T-helper 1 cell treated with Interleukin-12 subunit alpha and Interleukin-12 subunit beta and Interleukin-4 antibody, amounts not matched to agents 30 μg/mL and 1 μg/mL, for 36 hours (primary cell): ENCODE measurements around the gene THSD4.

Source experiments
- H3K27ac Mint-ChIP-seq: one replicate; pipeline ENCODE4 v1.8.0; 2021; ENCODE audit warnings: mild to moderate bottlenecking, mixed read lengths
- H3K27me3 Mint-ChIP-seq: one replicate; pipeline ENCODE4 v1.8.0; 2021; ENCODE audit warnings: low read depth, mixed read lengths
- H3K36me3 Mint-ChIP-seq: one replicate; pipeline ENCODE4 v1.8.0; 2021; ENCODE audit warnings: low read depth, mixed read lengths
- H3K4me1 Mint-ChIP-seq: one replicate; pipeline ENCODE4 v1.8.0; 2021; ENCODE audit warnings: low read depth, mixed read lengths
- H3K4me3 Mint-ChIP-seq: one replicate; pipeline ENCODE4 v1.8.0; 2021; ENCODE audit warnings: mild to moderate bottlenecking, moderate library complexity, mixed read lengths
- H3K9me3 Mint-ChIP-seq: one replicate; pipeline ENCODE4 v1.8.0; 2021; ENCODE audit warnings: mixed read lengths

Gene THSD4

GRCh38 chr15:71678605-71679004, 563.3 kb downstream of the THSD4 start:
- H3K27ac Mint-ChIP-seq: no peak overlapping the region
- peaks cover 26% of the 10 kb centered on the region for H3K4me1 Mint-ChIP-seq

GRCh38 chr15:71679223-71679792, 564.0 kb downstream of the THSD4 start:
- H3K4me3 Mint-ChIP-seq: no peak overlapping the region
- H3K27me3 Mint-ChIP-seq: peaks cover 10% of the 10 kb centered on the region
- no peak overlapping the region for H3K27ac Mint-ChIP-seq
- peaks cover 26% of the 10 kb centered on the region for H3K4me1 Mint-ChIP-seq
- no peaks in the 10 kb centered on the region for H3K36me3 Mint-ChIP-seq
- H3K9me3 Mint-ChIP-seq: no peaks in the 10 kb centered on the region

More at GRCh38 chr15:71678605-71679004, 563.3 kb downstream of the THSD4 start:
- H3K27me3 Mint-ChIP-seq: peaks cover 15% of the 10 kb centered on the region
- H3K36me3 Mint-ChIP-seq: no peaks in the 10 kb centered on the region
- no peaks in the 10 kb centered on the region for H3K9me3 Mint-ChIP-seq
- H3K4me3 Mint-ChIP-seq: no peak overlapping the region

DNA sequence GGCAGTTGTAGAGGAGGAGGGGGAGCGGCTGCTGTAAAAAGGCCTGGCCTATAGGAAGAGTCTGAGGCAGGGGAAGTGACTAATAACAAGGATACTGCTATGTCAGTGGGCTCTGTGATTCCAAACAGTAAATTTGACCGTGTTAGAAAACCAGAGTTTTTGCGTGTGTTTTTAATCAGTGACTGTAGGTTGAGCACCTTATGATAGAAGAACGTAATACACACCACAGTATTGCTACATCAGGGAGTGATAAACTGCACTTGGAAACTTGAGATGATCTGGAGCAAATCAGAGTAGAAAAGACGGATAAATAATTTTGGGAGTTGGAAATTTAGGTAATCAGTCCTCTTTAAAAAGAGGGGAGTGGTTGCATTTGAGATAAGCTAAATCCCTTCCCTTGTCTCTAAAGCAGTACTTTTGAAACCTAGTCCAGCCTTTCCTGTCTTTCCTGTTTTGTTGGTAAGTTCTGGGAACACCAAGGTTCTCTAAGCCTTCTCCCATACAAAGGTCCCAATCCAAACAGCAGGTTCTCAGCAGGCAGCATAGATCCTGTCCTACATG, 564.6 kb downstream of the THSD4 start:
- Mint-ChIP-seq H3K4me3 (no peak overlapping the region), H3K27ac (no peak overlapping the region), H3K9me3 (no peaks in the 10 kb centered on the region), H3K36me3 (no peaks in the 10 kb centered on the region), H3K4me1 (peaks cover 26% of the 10 kb centered on the region), H3K27me3 (peaks cover 9% of the 10 kb centered on the region)

GRCh38 chr15:71682001-71682400, 566.7 kb downstream of the THSD4 start:
- Mint-ChIP-seq H3K36me3 (no peaks in the 10 kb centered on the region), H3K27ac (no peak overlapping the region), H3K4me3 (no peak overlapping the region), H3K27me3 (peaks cover 6% of the 10 kb centered on the region), H3K9me3 (no peaks in the 10 kb centered on the region), H3K4me1 (peaks cover 18% of the 10 kb centered on the region)

DNA sequence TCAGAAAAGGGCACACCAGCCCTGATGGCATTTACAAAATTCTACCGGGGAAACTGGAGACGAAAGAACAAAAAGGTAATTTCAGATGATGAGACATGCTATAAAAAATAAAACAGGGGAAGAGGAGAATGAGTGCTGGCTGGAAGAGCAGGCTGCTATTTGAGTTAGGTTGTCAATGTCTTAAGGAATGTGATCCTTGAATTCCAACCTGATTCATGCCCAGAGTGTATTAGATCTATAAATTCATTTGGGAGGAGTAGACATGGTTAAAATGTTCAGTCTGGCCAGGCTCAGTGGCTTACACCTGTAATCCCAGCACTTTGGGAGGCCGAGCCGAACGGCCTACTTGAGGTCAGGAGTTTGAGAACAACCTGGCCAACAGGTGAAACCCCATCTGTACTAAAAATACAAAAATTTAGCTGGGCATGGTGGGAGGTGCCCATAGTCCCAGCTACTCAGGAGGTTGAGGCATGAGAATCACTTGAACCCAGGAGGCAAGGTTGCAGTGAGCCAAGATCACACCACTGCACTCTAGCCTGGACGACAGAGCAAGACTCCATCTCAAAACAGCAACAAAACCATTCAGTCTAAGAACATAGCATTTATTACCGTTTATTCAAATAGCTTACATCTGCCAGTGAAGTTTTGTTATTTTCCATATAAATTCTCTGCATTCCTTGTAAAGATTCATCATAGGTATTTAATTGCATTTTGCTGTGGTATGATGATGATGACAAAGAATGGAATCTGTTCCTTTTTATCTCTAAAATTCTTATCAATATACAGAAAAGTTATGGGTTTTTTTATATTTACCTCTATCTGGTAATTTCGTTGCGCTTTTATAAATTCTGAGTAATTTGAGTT, 568.4 kb downstream of the THSD4 start:
- Mint-ChIP-seq H3K9me3 (no peaks in the 10 kb centered on the region), H3K4me3 (no peak overlapping the region), H3K27ac (no peak overlapping the region), H3K4me1 (peaks cover 2% of the 10 kb centered on the region), H3K27me3 (peaks cover 10% of the 10 kb centered on the region), H3K36me3 (no peaks in the 10 kb centered on the region)

DNA sequence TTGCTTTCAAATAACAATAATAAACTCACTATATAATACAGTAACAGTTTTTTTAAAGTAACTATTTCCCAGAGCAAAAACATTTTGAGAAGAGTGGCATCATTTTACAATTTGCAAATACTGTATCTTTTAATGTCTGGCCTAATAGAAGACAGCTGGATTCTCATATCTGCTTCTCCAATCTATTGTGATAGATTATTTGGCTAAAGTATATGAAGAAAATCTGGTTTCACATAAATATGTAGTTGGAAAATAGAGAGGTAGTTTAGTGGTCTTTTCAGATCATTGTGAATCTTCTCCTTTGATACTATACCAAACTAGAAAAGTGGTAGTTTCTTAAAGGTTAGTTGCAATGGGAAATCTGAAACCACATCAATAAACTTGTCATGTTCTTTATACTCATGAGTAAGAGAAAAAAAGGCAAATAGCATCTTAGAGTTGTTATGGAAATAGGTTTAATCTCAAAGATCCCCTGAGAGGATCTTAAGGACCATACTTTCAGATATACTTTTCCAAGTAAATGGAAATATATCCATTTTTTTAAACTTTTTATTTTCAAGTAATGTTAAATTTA, 570.2 kb downstream of the THSD4 start:
- Mint-ChIP-seq H3K9me3 (no peaks in the 10 kb centered on the region), H3K4me1 (no peaks in the 10 kb centered on the region), H3K27me3 (peaks cover 22% of the 10 kb centered on the region), H3K36me3 (no peaks in the 10 kb centered on the region), H3K4me3 (no peak overlapping the region), H3K27ac (no peak overlapping the region)

- no peaks in the 10 kb centered on the region for H3K4me1 Mint-ChIP-seq
- no peaks in the 10 kb centered on the region for H3K36me3 Mint-ChIP-seq
- H3K27ac Mint-ChIP-seq: no peak overlapping the region
- no peak overlapping the region for H3K4me3 Mint-ChIP-seq
- peaks cover 25% of the 10 kb centered on the region for H3K27me3 Mint-ChIP-seq
- no peaks in the 10 kb centered on the region for H3K9me3 Mint-ChIP-seq
These were observed 571.2 kb downstream of the THSD4 start for GRCh38 chr15:71686221-71687050.

GRCh38 chr15:71687902-71688508, 572.7 kb downstream of the THSD4 start:
- no peak overlapping the region for H3K4me3 Mint-ChIP-seq
- H3K27ac Mint-ChIP-seq: no peak overlapping the region
- no peaks in the 10 kb centered on the region for H3K4me1 Mint-ChIP-seq
- H3K36me3 Mint-ChIP-seq: no peaks in the 10 kb centered on the region
- H3K9me3 Mint-ChIP-seq: no peaks in the 10 kb centered on the region
- peaks cover 39% of the 10 kb centered on the region for H3K27me3 Mint-ChIP-seq

- no peak overlapping the region for H3K4me3 Mint-ChIP-seq
- H3K27ac Mint-ChIP-seq: no peak overlapping the region
- no peaks in the 10 kb centered on the region for H3K9me3 Mint-ChIP-seq
- H3K4me1 Mint-ChIP-seq: no peaks in the 10 kb centered on the region
- H3K36me3 Mint-ChIP-seq: no peaks in the 10 kb centered on the region
- peaks cover 34% of the 10 kb centered on the region for H3K27me3 Mint-ChIP-seq
These were observed 573.3 kb downstream of the THSD4 start for GRCh38 chr15:71688509-71689094.

DNA sequence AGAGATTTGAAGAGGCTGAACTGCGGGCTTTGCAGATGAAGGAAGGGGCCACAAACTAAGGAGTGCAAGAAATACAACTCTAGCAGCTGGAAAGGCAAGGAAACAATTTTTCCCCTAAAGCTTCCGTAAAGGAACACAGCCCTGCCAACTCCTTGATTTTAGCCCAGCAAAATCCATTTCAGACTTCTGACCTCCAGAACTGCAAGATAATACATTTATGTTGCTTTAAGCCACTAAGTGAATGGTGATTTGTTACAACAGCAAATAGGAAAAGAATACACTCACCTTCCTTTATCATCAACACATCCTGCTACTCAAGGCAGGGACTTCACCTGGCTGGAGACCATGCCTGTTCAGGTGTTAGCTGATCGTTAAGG, 575.8 kb downstream of the THSD4 start:
- no peak overlapping the region for H3K4me3 Mint-ChIP-seq
- H3K27ac Mint-ChIP-seq: no peak overlapping the region
- H3K4me1 Mint-ChIP-seq: no peaks in the 10 kb centered on the region
- no peaks in the 10 kb centered on the region for H3K36me3 Mint-ChIP-seq
- H3K27me3 Mint-ChIP-seq: peaks cover 40% of the 10 kb centered on the region
- no peaks in the 10 kb centered on the region for H3K9me3 Mint-ChIP-seq

GRCh38 chr15:71691458-71692417, 576.5 kb downstream of the THSD4 start:
- Mint-ChIP-seq H3K4me1 (no peaks in the 10 kb centered on the region), H3K27ac (no peak overlapping the region), H3K4me3 (no peak overlapping the region), H3K27me3 (peaks cover 40% of the 10 kb centered on the region), H3K9me3 (no peaks in the 10 kb centered on the region), H3K36me3 (no peaks in the 10 kb centered on the region)

DNA sequence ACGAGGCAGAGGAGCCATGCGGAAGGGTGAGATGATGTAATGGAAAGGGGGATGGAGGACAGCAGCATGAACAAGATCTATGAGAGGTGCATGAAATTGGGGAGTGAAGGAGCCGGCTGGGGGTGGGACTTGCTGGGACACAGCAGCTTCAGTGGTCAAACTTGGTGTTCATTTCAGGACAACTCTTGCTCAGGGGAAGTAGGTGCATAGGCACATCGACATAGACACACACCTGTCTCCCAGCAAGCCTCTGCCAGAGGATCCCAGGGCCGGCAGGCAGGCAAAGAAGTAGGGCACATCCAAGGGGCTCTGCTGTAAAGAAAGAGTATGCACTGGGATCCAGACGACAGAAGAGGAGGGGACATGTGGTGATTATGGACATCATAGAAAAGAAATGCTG, 582.0 kb downstream of the THSD4 start:
- H3K27ac Mint-ChIP-seq: no peak overlapping the region

DNA sequence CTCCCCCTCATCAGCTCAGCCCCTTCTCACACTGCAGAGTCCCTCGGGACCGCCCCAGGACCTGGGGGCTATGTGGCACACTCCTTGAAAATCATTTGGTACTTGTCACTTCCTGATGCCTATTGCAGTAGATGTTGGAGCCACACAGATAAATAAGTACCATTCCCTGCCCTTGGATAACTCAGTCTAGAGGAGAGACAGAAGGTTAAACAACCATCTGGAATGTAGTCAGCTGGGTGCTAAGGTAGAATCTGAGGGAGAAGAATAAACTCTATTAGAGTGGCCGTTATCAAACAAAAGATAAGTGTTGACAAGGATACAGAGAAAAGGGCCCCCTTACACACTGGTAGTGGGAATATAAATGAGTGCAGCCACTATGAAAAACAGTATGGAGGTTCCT, 582.8 kb downstream of the THSD4 start:
- H3K36me3 Mint-ChIP-seq: no peaks in the 10 kb centered on the region
- no peak overlapping the region for H3K27ac Mint-ChIP-seq
- no peak overlapping the region for H3K4me3 Mint-ChIP-seq
- no peaks in the 10 kb centered on the region for H3K4me1 Mint-ChIP-seq
- H3K27me3 Mint-ChIP-seq: peaks cover 12% of the 10 kb centered on the region
- H3K9me3 Mint-ChIP-seq: no peaks in the 10 kb centered on the region

More for the DNA sequence above, 582.0 kb downstream of the THSD4 start:
- Mint-ChIP-seq H3K4me3 (no peak overlapping the region), H3K4me1 (no peaks in the 10 kb centered on the region), H3K36me3 (no peaks in the 10 kb centered on the region), H3K27me3 (peaks cover 18% of the 10 kb centered on the region), H3K9me3 (no peaks in the 10 kb centered on the region)
